Osteocyte (in vitro differentiated cells): ENCODE measurements around the gene ANKS3. TPM values are rescaled to one million over a fixed set of nuclear protein-coding genes. Genes with fewer than 3 reads are reported as not detected.

Experiments
- DNase-seq: peaks from one replicate; pipeline ENCODE4 v3.0.0; 2021; ENCODE audit warnings: mixed read lengths; ENCODE audit not compliant: unreplicated experiment; ENCODE audit errors: extremely low spot score
- H3K27ac Mint-ChIP-seq: one replicate; pipeline ENCODE4 v1.8.0; 2021; ENCODE audit warnings: mild to moderate bottlenecking, mixed read lengths; ENCODE audit not compliant: unreplicated experiment
- H3K27me3 Mint-ChIP-seq: one replicate; pipeline ENCODE4 v1.8.0; 2021; ENCODE audit warnings: mixed read lengths; ENCODE audit not compliant: unreplicated experiment
- H3K36me3 Mint-ChIP-seq: one replicate; pipeline ENCODE4 v1.8.0; 2021; ENCODE audit warnings: mixed read lengths; ENCODE audit not compliant: unreplicated experiment
- H3K4me1 Mint-ChIP-seq: one replicate; pipeline ENCODE4 v1.8.0; 2021; ENCODE audit warnings: mixed read lengths; ENCODE audit not compliant: unreplicated experiment
- H3K4me3 Mint-ChIP-seq: one replicate; pipeline ENCODE4 v1.8.0; 2021; ENCODE audit warnings: mild to moderate bottlenecking, moderate library complexity, mixed read lengths; ENCODE audit not compliant: unreplicated experiment
- H3K9me3 Mint-ChIP-seq: one replicate; pipeline ENCODE4 v1.8.0; 2021; ENCODE audit warnings: mixed read lengths; ENCODE audit not compliant: unreplicated experiment
- total RNA-seq: library from RNA; stranded (reverse); gene quantifications from 2 replicates; pipeline ENCODE4 v1.2.1, GENCODE V29; 2021
- TF ChIP-seq, protein P1 (sequence below): fragments of 200-600 bp; sonication (generic); IDR thresholded peaks from 2 replicates; pipeline ENCODE4 v1.5.0; 2021; ENCODE audit warnings: antibody characterized with exemption, mild to moderate bottlenecking, moderate library complexity

ANKS3 gene
- total RNA-seq, 1 donor from 2014 or later = 30.0 TPM

DNA sequence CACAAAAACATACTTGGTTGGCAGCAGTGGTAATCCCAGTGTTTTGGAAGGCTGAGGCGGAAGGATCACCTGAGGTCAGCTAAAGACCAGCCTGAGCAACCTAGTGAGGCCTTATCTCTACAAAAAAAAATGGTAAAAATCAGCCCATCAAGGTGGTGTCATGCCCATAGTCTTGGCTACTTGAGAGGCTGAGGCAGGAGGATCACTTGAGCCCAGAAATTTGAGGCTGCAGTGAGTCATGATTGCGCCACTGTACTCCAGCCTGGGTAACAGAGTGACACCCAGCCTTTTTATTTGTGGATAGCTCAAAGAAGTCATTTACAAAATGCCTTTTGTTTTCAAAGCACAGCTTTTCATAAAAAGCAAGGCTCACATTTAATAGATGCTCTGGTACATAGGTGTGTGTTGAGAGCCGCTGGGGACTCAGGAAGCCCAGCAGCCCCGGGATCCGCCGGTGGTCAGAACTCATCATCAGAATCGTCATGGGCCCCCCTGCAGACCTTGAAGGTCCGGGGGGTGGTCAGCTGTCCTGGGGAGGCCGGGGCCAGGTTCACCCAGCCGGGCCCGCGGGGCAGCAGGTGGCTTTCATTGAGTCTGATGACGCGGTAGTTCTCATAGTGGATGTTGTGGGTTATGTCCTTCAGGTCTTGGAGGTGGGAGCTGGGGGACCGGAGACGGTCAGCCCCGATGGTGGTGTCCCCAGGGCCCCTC, 43.4 kb upstream of the ANKS3 start:
- H3K4me1 Mint-ChIP-seq = no peaks in the 10 kb centered on the region
- TF ChIP-seq, protein P1, sequence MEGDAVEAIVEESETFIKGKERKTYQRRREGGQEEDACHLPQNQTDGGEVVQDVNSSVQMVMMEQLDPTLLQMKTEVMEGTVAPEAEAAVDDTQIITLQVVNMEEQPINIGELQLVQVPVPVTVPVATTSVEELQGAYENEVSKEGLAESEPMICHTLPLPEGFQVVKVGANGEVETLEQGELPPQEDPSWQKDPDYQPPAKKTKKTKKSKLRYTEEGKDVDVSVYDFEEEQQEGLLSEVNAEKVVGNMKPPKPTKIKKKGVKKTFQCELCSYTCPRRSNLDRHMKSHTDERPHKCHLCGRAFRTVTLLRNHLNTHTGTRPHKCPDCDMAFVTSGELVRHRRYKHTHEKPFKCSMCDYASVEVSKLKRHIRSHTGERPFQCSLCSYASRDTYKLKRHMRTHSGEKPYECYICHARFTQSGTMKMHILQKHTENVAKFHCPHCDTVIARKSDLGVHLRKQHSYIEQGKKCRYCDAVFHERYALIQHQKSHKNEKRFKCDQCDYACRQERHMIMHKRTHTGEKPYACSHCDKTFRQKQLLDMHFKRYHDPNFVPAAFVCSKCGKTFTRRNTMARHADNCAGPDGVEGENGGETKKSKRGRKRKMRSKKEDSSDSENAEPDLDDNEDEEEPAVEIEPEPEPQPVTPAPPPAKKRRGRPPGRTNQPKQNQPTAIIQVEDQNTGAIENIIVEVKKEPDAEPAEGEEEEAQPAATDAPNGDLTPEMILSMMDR = no peak
- H3K36me3 Mint-ChIP-seq = no peaks in the 10 kb centered on the region
- H3K4me3 Mint-ChIP-seq = no peak overlapping the region
- no peaks in the 10 kb centered on the region for H3K9me3 Mint-ChIP-seq
- no peak for DNase-seq
- no peak overlapping the region for H3K27ac Mint-ChIP-seq
- no peaks in the 10 kb centered on the region for H3K27me3 Mint-ChIP-seq

DNA sequence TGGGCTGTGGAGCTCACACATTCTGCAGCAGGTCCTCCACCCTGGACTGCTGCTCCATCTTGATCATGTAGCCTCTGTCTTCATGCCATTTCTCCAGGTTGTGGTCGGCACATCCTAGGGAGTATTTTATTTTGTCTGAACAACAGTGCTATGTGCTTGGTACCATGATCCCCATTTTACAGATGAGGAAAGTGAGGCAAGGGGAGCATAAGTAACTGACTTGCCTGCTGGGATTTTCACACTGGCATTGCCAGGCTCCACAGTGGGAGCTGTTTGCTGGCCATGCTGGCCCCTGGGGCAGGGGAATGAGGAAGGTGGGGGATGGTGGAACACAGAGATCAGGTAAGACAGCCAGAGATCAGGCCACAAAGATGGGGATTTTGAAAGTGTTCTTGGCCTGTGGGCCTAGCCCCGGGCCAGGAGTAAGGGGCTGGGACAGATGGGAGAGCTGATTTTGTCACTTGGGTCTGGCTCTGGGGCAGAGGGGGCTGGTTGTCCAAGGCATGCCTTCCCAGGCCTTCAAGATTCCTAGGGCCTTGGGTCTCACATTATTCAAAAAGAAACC, 42.2 kb upstream of the ANKS3 start:
- Mint-ChIP-seq H3K27me3 (no peaks in the 10 kb centered on the region), H3K4me1 (no peaks in the 10 kb centered on the region), H3K36me3 (no peaks in the 10 kb centered on the region), H3K4me3 (no peak overlapping the region), H3K27ac (no peak overlapping the region), H3K9me3 (no peaks in the 10 kb centered on the region)
- TF ChIP-seq, protein P1 = no peak
- DNase-seq = no peak

DNA sequence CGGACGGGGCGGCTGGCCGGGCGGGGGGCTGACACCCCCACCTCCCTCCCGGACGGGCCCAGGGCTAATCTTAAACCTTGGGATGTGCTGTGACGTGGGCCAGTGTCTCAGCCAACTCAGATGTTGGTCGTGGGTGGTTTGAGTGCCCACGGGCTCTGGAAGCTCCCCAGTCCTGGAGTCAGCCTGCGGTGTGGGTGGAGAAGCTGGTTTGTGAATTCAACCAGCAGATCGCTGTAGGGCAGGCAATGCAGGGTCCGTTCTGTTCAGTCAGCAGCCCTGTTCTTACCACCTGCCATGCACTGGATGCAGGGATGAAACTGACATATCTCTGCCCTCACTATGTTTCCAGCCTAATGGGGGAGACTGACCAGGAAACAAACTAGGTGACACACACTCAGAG, 40.9 kb upstream of the ANKS3 start:
- H3K27me3 Mint-ChIP-seq = no peaks in the 10 kb centered on the region
- H3K4me3 Mint-ChIP-seq = no peak overlapping the region
- no peaks in the 10 kb centered on the region for H3K9me3 Mint-ChIP-seq
- no peak for DNase-seq
- no peak overlapping the region for H3K27ac Mint-ChIP-seq
- TF ChIP-seq, protein P1 = no peak
- H3K4me1 Mint-ChIP-seq = no peaks in the 10 kb centered on the region
- H3K36me3 Mint-ChIP-seq = no peaks in the 10 kb centered on the region

DNA sequence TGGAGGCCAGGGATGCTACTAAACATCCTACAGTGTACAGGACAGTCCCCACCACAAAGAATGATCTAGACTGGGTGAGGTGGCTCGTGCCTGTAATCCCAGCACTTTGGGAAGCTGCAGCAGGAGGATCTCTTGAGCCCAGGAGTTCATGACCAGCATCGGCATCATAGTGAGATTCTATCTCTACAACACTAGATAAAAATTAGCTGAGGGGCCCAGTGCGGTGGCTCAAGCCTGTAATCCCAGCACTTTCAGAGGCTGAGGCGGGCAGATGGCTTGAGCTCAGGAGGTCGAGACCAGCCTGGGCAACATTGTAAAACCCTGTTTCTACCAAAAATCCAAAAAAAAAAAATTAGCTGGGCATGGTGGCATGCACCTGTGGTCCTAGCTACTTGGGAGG, 38.3 kb upstream of the ANKS3 start:
- Mint-ChIP-seq H3K4me1 (peaks cover 17% of the 10 kb centered on the region), H3K4me3 (no peak overlapping the region), H3K27ac (no peak overlapping the region), H3K27me3 (no peaks in the 10 kb centered on the region), H3K36me3 (no peaks in the 10 kb centered on the region), H3K9me3 (no peaks in the 10 kb centered on the region)
- TF ChIP-seq, protein P1 = no peak
- no peak for DNase-seq

DNA sequence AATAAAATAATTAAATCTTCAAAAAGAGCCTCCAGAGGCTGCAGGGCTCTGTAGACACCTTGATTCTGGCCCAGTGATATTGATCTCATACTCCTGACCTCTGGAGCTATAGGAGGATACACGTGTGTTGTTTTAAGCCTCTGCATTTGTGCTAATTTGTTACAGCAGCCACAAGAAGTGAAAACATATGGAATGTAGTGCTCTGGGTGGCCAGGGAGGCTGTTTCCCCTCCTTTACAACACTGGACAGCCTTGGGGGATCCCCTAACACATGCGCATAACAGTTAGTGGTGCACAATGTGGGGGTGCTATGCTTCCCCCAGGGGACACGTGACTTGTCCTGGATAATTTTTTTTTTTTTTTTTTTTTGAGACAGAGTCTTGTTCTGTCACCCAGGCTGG, 37.6 kb upstream of the ANKS3 start:
- no peaks in the 10 kb centered on the region for H3K36me3 Mint-ChIP-seq
- no peak for DNase-seq
- H3K4me1 Mint-ChIP-seq = peaks cover 20% of the 10 kb centered on the region
- H3K27me3 Mint-ChIP-seq = no peaks in the 10 kb centered on the region
- no peaks in the 10 kb centered on the region for H3K9me3 Mint-ChIP-seq
- TF ChIP-seq, protein P1 = no peak
- no peak overlapping the region for H3K4me3 Mint-ChIP-seq
- no peak overlapping the region for H3K27ac Mint-ChIP-seq
